ENCODE results near the gene FAM78A.
A peak's percentile ranks its signal among the peaks of the same experiment; 100 is the strongest.

Gene FAM78A

DNA sequence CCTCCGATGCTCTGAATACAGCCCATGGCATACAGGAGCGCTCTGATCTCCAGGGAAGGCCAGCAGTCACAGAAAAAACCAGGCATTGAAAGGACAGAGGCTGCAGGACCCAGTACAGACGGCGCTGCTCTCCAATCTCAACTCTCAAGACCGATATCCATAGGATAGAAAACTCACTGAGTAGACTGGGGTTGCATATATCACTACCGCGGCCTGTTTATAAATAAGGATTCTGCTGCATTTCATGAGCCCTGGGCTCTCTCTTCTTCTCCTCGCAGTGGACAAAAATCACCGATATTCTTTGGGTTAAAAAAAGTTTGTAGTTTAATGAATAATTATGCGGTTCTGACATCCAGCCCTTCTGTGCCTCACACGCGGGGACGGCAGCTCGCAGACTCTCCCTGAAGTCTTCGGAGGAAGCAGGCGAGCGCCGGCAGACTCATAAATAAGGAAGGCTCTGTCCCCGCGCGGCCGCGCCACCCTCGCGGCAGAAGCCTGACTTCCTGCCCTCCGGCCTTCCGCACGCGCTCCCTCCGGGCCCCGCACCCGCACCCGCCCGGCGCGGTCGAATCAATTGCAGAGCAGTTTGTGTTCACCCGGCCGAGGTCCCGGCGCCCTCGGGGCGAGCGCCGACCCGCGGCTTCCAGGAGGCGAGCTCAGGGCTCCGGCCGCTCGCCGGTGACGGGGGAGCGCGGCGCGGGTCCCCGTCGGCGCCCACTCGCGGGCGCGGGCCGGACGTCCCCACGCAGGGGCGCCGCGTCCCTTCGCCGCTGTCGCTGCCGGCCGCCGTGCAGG lies at the start of gene FAM78A:
TSS of gene FAM78A (minus strand) at position 417 of the 795 bp plus-strand sequence. CDS start at position 86, 331 bp downstream.
- DNase-seq, result peak; percentile 49

DNA sequence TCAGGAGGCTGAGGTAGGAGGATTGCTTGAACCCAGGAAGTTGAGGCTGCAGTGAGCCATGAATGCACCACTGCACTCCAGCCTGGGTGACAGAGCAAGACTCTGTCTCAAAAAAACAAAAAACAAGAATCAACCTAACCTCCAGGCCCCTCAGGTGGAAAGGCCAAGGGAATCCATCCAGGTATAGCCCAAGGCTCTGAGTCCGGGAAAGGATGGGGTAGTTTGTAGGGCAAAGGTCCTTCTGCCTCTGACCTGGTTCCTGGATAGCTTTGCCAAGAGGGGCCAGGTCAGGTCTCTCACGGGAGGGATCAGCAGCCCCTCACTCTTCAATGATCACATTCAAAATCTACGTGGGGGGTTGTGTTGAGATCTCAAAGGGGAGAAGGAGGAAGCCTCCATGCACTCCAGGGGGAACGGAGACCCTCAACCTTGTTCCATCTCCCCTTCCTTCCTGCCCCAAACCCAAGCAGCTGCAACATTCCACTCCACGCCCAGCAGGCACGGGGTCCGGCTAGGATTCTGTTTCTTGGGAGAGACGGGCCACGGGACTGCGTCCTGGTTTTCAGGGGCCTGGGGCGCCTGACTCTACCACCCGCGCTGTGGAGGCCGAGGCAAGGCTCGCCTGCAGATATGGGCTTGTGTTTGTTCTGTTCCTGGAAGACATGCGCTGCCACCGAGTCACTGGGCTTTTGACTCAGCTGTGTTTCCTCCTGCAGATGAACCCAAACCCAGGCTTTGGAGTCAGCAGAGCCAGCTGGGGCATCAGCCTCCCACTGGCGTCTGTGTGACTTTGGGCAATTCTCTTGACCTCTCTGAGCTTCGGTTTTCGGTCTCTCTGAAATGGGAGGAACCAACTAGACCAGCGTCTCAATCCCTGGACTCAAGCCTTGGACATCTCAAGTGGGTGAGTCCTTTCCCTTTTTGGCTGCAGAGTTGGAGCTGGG lies 48.7 kb upstream of the FAM78A start:
- no peak for DNase-seq

DNA sequence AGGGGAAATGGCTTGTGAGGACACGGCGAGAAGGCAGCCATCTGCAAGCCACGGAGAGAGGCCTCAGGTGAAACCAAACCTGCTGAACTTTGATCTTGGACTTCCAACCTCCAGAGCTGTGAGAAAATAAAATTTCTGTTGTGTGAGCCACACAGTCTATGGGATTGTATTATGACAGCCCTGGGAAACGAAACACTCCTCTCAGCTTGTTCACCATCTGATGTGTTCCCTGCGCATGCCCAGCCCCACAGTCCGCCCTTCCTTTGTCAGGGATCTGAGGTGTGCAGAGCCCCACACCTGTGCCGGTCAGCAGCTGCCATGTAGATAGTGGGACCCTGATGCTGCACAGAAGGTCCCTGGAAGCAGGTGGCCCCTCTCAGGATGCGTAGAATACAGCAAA lies 47.3 kb upstream of the FAM78A start:
- DNase-seq, result no peak

GRCh38 chr9:131320031-131320685 lies 43.8 kb upstream of the FAM78A start:
- DNase-seq, result no peak

GRCh38 chr9:131319486-131319885 lies 43.2 kb upstream of the FAM78A start:
- DNase-seq, result no peak

GRCh38 chr9:131318231-131319085 lies 42.1 kb upstream of the FAM78A start:
- no peak for DNase-seq

DNA sequence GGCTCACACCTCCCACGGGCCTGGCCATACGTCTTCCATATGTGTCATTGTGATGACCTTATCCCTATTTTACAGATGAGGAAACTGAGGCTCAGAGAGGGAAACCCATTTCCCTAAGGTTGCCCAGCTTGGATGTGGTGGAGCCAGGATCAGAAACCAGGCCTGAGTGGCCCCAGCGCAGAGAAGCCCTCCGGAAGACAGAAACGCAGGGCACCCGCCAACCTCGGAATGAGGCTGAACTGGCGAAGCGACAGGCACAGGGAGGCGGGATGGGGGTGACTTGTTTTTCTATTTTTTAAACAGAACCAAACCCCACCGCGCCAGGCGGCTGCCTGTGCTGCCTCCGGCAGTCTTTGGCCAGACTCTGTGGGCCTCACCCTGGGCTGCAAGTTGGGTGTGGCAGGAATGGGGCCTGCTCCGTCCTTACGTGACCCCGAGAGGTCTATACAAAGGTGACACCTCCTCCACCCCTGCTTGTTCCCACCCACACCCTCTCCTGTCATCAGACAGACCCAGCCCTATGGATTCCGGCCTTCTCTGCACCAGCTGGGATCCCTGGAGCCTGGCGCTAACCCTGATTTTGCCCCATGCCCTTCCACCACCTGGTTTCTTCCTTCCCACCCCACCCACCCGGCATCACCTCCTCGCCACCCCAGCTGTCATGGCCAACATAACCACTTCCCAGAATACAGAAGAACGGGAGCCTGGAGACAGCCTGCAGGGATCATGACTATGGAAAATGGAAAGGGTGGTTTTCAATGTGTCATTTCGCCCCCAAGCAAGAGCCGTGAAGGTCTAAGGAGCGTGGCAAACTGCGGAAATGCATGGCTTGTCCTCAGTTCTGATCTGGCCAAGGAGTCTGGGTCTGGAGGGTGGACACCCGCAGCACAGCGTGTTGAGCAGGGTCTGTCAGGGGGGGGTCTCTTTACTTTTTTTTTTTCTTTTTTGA lies 36.8 kb upstream of the FAM78A start:
- no peak for DNase-seq

- no peak for DNase-seq
These were observed 35.9 kb upstream of the FAM78A start for GRCh38 chr9:131312246-131312645.

DNA sequence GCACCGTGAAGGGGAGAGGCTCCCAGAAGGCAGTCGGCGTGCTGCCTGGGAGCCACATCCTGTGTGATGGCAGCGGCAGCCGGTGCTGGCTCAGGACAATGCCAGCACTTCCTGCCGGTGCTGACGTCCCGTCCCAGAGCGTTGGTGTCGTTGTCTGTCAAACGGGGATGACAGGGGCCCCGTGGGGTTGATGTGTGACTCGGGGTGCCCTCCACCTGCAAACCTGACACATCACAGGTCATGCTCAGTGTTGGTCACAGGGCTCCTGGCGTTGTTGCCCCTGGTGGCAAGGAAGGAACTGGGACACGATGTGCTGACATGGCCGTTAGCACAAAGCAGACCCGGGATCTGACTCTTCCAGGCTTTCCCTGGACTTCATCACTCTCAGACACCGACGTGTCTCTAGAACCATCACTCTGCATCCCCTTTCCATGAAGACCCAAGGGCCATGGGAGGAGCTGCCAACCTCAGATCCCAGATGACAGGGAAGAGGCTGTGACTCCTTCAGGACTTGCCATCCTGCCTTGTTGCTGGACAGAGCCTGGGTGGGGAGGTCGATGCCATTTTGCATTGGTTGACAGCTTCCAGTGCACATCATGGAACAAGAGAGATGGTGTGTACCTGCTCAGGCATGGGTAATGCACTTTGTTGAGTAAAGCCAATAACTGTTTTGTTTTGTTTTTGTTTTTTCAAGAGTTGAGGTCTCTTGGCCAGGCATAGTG lies 34.7 kb upstream of the FAM78A start:
- peak; percentile 67 for DNase-seq

GRCh38 chr9:131309530-131310276 lies 33.4 kb upstream of the FAM78A start:
- no peak for DNase-seq

DNA sequence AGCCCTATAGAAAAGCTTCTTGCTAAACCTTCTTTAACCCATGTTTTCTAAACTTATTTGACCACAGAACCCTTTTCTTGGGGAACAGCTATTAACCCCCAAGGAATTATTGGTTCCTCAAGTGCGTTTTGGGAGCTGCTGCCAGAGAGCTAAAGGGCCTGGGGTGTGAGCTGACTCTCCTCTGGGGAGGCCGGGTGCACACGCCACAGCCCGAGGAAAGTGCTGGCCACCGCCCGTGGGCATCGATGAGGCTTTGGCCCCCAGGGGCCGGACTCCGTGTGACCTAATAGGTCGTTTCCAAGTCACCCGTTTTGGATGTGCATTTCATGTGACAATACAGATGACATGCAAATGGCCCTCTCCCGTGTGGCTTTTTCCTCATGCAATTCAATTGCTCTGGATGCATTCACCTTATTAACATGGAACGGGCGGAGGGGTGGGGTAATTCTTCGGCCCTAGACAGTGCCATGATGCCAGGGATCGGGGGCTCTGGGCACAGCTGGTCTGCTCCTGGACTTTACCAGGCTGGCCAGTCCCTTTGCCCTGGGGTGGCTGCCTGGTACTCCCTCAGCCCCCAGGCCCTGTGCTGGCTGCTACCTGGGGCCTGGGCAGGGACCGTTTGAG lies 32.7 kb upstream of the FAM78A start:
- no peak for DNase-seq

GRCh38 chr9:131308452-131308851 lies 32.1 kb upstream of the FAM78A start:
- DNase-seq, result no peak

GRCh38 chr9:131307974-131308373 lies 31.7 kb upstream of the FAM78A start:
- no peak for DNase-seq

DNA sequence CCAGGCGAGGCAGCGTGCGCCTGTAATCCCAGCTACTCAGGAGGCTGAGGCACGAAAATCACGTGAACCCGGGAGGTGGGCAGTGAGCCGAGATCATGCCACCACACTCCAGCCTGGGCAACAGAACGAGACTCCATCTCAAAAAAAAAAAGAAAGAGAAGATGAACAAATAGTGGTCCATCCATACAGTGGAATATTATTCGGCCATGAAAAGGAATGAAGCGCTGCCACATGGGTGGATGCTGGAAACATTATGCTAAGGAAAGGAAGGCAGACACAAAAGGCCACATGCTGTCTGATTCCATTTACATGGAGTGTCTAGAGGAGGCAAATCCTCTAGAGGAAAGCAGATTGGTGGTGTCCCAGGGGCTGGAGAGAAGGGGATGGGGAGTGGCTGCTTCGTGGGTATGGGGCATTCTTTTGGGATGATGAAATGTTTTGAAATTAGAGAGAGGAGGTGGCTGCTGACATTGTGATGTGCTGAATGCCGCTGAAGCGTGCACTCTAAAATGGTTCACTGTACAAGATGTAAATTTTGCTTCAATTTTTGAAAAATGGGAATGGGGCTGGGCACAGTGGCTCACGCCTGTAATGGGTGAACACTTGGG lies 30.2 kb upstream of the FAM78A start:
- DNase-seq, result no peak

- DNase-seq, result no peak
These were observed 28.5 kb upstream of the FAM78A start for GRCh38 chr9:131304676-131305355.

GRCh38 chr9:131303381-131304321 lies 27.3 kb upstream of the FAM78A start:
- DNase-seq, result no peak

Measured in CD4-positive, alpha-beta T cell treated with Interferon gamma for 1 hour (primary cell).